Measurements from ENCODE around the gene SH2B2. TPM values are rescaled to one million over a fixed set of nuclear protein-coding genes. Genes with fewer than 3 reads are reported as not detected.

The SH2B2 gene
- total and polyA plus RNA-seq, 11 donors: 0.50 to 5.7 (median 2.2) TPM

- Histone ChIP-seq H3K27me3 (peaks cover 0 to 4% (median 0%) of the 10 kb centered on the region in 9 donors), H3K4me1 (peaks cover 7 to 42% (median 24%) of the 10 kb centered on the region in 12 donors), H3K27ac (no peak overlapping the region), H3K9me3 (no peaks in the 10 kb centered on the region), H3K36me3 (no peaks in the 10 kb centered on the region), H3K4me3 (peak overlapping the region; percentile 67 to 95 (median 81))
- TF ChIP-seq POLR2A (IDR thresholded peaks at IDR 0.05) (no peak), CTCF (IDR thresholded peaks at IDR 0.05) (no peak)
- ATAC-seq (no peak), DNase-seq (no peak)
- WGBS, 4 donors: 17 to 18% (median 18%) methylated on average over 5 of the region's 5 CpGs
- intact Hi-C loops (cut with DNase I): loop anchor here in 1 of 10 donors (2.0 kb wide), 1 partner anchor 103 kb away; no protein-coding TSS in a partner anchor
Observed at GRCh38 chr7:102287981-102288278, 1.3 kb downstream of the SH2B2 start.

GRCh38 chr7:102288285-102288930, 1.7 kb downstream of the SH2B2 start:
- H3K4me1 ChIP-seq: peaks cover 7 to 42% (median 24%) of the 10 kb centered on the region in 12 donors
- intact Hi-C loops (cut with DNase I): no loop called here
- DNase-seq (no peak), ATAC-seq (no peak)
- peaks cover 0 to 4% (median 0%) of the 10 kb centered on the region in 9 donors for H3K27me3 ChIP-seq
- no peak overlapping the region for H3K27ac ChIP-seq
- peak overlapping the region in 6 of 12 donors; percentile 79 to 95 (median 90) for H3K4me3 ChIP-seq
- TF ChIP-seq POLR2A (IDR thresholded peaks at IDR 0.05) (no peak), CTCF (IDR thresholded peaks at IDR 0.05) (no peak)
- H3K36me3 ChIP-seq: no peaks in the 10 kb centered on the region
- no peaks in the 10 kb centered on the region for H3K9me3 ChIP-seq
- 50 to 58% (median 53%) methylated on average over 10 of the region's 10 CpGs for WGBS, 4 donors

- no peaks in the 10 kb centered on the region for H3K9me3 ChIP-seq
- H3K27me3 ChIP-seq: peaks cover 0 to 4% (median 0%) of the 10 kb centered on the region in 9 donors
- peaks cover 7 to 42% (median 24%) of the 10 kb centered on the region in 12 donors for H3K4me1 ChIP-seq
- intact Hi-C loops (cut with DNase I): no loop called here
- TF ChIP-seq CTCF (IDR thresholded peaks at IDR 0.05) (no peak), POLR2A (IDR thresholded peaks at IDR 0.05) (no peak)
- H3K36me3 ChIP-seq: no peaks in the 10 kb centered on the region
- H3K4me3 ChIP-seq: no peak overlapping the region
- WGBS, 4 donors: 89 to 94% (median 90%) methylated on average over 9 of the region's 9 CpGs
- ATAC-seq (no peak), DNase-seq (no peak)
- H3K27ac ChIP-seq: no peak overlapping the region
Observed at GRCh38 chr7:102289057-102289456, 2.4 kb downstream of the SH2B2 start.

GRCh38 chr7:102291056-102291915, 4.6 kb downstream of the SH2B2 start:
- H3K4me3 ChIP-seq: no peak overlapping the region
- intact Hi-C loops (cut with DNase I): no loop called here
- no peaks in the 10 kb centered on the region for H3K9me3 ChIP-seq
- H3K27me3 ChIP-seq: peaks cover 0 to 4% (median 0%) of the 10 kb centered on the region in 9 donors
- no peaks in the 10 kb centered on the region for H3K36me3 ChIP-seq
- no peak for TF ChIP-seq POLR2A (IDR thresholded peaks at IDR 0.05)
- no peak for TF ChIP-seq CTCF (IDR thresholded peaks at IDR 0.05)
- 74 to 80% (median 79%) methylated on average over 11 to 18 of the region's 18 CpGs for WGBS, 4 donors
- ATAC-seq: no peak
- H3K4me1 ChIP-seq: peaks cover 0 to 23% (median 13%) of the 10 kb centered on the region in 12 donors
- DNase-seq: no peak
- H3K27ac ChIP-seq: no peak overlapping the region

Data from heart left ventricle (tissue), 16 donors.